SH-SY5Y (cell line): ENCODE results near the gene CENPK.

Experiments used
- GATA2 ChIP-seq: IDR thresholded peaks from 2 replicates; pipeline ENCODE4 v1.6.1; 2011; ENCODE audit warnings: mild to moderate bottlenecking, low read depth, low read length
- GATA3 ChIP-seq: IDR thresholded peaks from 2 replicates; pipeline ENCODE4 v1.6.1; 2011; ENCODE audit warnings: low read depth, mild to moderate bottlenecking, low read length, moderate library complexity

- TF ChIP-seq GATA2, result no peak
- TF ChIP-seq GATA3, result no peak
These were observed 87.1 kb downstream of the CENPK start for GRCh38 chr5:65475895-65476294.
